AG09319 (cell line): ENCODE data around the gene NCF2.
"Not testable (repeated sequence)": the region's sequence is repeated elsewhere in the genome, so short reads cannot be mapped to it uniquely, and the experiment has no call there.

ENCODE experiments used
- DNase-seq: peaks from one replicate; pipeline ENCODE4 v3.0.0-alpha.2; 2010; ENCODE audit warnings: low read depth; ENCODE audit errors: extremely low read depth
- TF ChIP-seq, protein P1 (sequence below): IDR thresholded peaks from 2 replicates; pipeline ENCODE4 v1.5.1; 2011; ENCODE audit warnings: low read depth, mild to moderate bottlenecking, inconsistent platforms, low read length, moderate library complexity

Gene NCF2

DNA sequence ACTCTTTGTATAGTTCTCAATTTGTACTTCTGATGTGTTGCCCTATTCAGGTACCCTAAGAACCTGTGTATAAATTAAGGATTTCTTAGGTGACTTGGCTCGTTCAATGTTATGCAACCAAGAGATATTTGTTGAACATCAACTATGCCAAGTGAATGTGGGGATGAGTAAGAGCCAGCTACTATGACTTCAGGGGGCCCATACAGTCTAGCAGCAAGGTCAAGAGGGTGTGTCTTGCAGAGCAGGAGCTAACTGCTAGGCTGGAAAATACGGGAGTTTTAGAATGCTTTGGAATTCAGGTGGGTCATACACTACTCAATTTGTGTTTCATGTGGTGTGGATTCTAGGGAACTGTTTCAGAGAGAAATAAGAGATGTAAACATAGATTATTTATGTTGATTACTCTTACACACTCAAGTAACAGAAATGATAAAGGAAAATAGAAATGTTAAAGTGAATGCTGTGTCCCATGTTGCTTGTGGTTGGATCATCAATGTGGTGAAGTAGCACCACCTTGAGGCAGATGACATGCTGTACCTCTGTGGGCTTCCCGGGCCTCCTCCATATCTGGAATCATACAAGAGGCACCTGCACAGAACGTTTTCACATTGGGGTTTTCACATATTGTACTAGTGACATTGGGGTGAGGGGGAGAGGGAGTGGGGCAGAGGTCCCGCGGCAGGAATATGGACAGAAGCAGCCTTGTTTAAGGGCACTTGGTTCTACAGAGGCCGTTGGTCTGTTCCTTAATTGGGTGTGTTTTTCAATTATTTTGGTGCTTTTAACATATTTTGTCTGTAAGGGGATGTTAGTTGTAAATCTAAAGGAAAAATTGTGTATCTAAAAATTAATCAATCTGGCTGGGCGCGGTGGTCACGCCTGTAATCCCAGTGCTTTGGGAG lies 32.9 kb upstream of the NCF2 start:
- TF ChIP-seq, protein P1, sequence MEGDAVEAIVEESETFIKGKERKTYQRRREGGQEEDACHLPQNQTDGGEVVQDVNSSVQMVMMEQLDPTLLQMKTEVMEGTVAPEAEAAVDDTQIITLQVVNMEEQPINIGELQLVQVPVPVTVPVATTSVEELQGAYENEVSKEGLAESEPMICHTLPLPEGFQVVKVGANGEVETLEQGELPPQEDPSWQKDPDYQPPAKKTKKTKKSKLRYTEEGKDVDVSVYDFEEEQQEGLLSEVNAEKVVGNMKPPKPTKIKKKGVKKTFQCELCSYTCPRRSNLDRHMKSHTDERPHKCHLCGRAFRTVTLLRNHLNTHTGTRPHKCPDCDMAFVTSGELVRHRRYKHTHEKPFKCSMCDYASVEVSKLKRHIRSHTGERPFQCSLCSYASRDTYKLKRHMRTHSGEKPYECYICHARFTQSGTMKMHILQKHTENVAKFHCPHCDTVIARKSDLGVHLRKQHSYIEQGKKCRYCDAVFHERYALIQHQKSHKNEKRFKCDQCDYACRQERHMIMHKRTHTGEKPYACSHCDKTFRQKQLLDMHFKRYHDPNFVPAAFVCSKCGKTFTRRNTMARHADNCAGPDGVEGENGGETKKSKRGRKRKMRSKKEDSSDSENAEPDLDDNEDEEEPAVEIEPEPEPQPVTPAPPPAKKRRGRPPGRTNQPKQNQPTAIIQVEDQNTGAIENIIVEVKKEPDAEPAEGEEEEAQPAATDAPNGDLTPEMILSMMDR, result peak; percentile 67
- no peak for DNase-seq

DNA sequence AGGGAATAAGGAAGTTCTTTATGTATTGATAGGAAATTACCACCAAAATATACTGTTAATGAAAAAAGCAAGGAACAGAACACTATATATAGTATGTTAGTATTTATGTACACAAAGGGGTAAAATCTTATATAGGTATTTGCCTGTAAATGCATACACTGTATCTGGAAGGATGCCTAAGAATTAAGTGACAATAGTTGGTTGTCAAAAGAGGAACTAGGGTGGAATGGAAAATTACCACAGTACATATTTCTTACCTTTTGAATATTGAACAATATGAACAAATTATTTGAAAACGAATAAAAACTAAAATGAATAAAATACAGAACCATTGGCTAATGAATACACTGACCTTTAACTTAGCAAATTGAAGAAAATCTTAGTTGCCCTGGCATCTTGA lies 31.8 kb upstream of the NCF2 start:
- TF ChIP-seq, protein P1, result no peak
- DNase-seq, result no peak

- TF ChIP-seq, protein P1, result no peak
- no peak for DNase-seq
Observed at GRCh38 chr1:183620311-183620710, 30.1 kb upstream of the NCF2 start.

DNA sequence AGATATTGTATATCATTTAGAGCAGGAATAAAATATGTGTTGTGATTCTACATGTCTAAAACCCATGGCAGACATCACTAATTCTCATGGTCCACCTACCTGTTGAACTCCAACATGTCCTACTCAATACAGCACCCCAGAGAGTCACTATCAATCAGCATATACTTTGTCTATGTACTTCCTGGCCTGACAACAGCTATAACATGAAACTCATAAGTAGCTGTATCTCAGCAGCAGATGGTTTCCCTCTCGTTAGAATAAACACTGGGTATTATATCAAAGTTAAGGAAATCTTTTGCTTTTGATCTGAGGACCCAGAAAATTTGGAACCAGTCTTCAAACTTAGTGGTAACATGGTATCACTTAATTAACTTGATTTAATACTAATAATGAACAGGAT lies 29.5 kb upstream of the NCF2 start:
- no peak for DNase-seq

DNA sequence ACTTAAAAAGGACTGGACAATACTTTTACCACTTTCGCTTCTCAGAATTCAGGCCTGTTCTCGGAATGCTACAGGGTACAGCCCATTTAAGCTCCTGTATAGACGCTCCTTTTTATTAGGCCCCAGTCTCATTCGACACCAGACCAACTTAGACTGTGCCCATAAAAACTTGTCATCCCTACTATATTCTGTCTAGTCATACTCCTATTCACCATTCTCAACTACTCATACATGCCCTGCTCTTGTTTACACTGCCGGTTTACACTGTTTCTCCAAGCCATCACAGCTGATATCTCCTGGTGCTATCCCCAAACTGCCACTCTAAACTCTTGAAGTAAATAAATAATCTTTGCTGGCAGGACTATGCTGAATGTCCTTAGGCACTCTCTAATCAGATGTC lies 27.9 kb upstream of the NCF2 start:
- not testable (repeated sequence) for DNase-seq

More for the DNA sequence above, 29.5 kb upstream of the NCF2 start:
- TF ChIP-seq, protein P1, result no peak

DNA sequence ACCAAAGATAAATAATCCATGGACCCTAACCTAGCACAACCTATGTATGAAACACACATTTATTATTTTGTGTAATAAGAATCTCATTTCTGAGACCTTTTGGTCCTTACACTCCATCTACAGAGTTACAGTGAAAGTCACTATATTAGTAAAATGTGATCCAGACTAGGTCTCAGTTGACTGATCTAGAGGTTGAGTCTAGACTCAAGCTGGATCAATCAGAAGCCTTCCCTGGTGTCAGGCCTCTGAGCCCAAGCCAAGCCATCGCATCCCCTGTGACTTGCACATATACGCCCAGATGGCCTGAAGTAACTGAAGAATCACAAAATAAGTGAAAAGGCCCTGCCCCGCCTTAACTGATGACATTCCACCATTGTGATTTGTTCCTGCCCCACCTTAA lies 22.7 kb upstream of the NCF2 start:
- DNase-seq, result not testable (repeated sequence)

GRCh38 chr1:183612407-183612806 lies 22.1 kb upstream of the NCF2 start:
- TF ChIP-seq, protein P1, result no peak
- DNase-seq, result no peak

DNA sequence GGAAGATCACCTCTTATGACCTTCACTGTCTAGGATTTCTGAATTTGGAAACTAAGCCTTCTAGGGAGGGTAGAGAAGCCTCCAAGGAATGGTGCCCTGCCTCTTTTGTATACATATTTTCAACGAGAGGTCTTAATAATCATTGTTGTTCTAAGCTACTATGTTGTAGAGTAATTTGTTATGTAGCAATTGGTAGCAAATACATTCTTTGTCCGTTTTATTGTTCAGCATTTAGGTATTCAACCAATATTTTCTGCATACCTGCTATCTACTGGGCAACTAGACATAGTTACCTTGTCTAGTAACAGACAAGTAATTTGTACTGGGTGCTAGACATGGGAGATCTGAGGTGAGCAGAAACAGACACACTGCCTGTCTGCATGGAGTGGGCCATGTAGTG lies 20.8 kb upstream of the NCF2 start:
- no peak for DNase-seq
- TF ChIP-seq, protein P1, result no peak
